Activated CD4-positive, CD25-positive, alpha-beta regulatory T cell treated with anti-CD3 and anti-CD28 coated beads, Interleukin-2, amount 50 U/mL, for 16 hours (primary cell): Measurements from ENCODE around the gene SET.
"Not testable (repeated sequence)": the region's sequence is repeated elsewhere in the genome, so short reads cannot be mapped to it uniquely, and the experiment has no call there.

Experiments
- DNase-seq: peaks from one replicate; pipeline ENCODE4 v3.0.0-alpha.2; 2020; ENCODE audit warnings: low read depth, low spot score

The SET gene, protein sequence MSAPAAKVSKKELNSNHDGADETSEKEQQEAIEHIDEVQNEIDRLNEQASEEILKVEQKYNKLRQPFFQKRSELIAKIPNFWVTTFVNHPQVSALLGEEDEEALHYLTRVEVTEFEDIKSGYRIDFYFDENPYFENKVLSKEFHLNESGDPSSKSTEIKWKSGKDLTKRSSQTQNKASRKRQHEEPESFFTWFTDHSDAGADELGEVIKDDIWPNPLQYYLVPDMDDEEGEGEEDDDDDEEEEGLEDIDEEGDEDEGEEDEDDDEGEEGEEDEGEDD

GRCh38 chr9:128688501-128689292 lies at the start of gene SET:
TSS of gene SET (plus strand) at chr9:128689222. CDS start at chr9:128689583, 361 bp downstream.
- peak; percentile 81 for DNase-seq

GRCh38 chr9:128640603-128641002 lies 48.4 kb upstream of the SET start:
- DNase-seq: no peak

GRCh38 chr9:128642675-128643245 lies 46.3 kb upstream of the SET start:
- DNase-seq: no peak

GRCh38 chr9:128643519-128644300 lies 45.3 kb upstream of the SET start:
- no peak for DNase-seq

- DNase-seq: peak; percentile 39
These were observed 40.8 kb upstream of the SET start for GRCh38 chr9:128648206-128648605.

DNA sequence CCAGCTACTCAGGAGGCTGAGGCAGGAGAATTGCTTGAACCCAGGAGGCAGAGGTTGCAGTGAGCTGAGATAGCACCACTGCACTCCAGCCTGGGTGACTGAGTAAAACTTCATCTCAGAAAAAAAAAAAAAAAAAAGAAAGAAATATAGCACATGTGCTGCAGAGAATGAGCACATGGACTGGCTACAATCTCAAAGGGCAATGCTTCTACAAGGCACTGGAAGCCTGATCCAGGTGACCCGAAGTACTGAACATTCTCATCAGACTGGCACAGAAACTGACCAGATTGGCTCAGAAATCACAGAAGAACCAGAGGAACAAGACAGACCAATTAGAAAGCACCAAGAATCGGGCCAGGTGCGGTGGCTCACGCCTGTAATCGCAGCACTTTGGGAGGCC lies 37.2 kb upstream of the SET start:
- no peak for DNase-seq

DNA sequence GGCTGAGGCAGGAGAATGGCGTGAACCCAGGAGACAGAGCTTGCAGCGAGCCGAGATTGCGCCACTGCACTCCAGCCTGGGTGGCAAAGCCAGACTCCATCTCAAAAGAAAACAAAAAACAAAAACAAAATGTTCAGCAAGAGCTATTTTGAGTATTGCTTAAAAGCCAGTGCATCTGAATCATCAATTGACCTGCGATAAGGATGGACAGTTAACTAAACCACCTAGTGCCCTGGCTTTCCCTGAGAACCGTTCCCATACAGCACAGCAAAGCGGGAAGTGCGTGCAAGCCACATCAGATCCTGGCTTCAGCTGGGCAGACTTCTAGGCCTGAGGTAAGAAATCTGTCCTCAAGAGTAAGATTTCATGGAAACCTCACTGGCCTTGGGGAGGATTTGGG lies 35.1 kb upstream of the SET start:
- DNase-seq: no peak

DNA sequence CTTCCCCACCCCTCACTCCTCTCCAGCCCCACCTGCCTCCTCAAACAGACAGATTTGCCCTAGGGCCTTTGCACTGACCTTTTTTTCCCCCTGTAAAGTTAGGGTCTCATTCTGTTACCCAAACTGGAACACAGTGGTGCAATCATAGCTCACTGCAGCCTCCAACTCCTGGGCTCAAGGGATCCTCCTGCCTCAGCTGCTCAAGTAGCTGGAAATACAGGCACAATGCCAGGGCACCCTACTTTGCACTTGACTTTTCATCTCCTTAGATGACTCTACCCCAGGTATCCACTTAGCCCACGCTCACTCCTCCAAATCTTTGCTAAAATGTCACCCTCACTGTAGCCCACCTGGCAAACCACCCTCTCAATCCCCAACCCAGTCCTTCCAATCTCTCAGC lies 34.5 kb upstream of the SET start:
- no peak for DNase-seq

DNA sequence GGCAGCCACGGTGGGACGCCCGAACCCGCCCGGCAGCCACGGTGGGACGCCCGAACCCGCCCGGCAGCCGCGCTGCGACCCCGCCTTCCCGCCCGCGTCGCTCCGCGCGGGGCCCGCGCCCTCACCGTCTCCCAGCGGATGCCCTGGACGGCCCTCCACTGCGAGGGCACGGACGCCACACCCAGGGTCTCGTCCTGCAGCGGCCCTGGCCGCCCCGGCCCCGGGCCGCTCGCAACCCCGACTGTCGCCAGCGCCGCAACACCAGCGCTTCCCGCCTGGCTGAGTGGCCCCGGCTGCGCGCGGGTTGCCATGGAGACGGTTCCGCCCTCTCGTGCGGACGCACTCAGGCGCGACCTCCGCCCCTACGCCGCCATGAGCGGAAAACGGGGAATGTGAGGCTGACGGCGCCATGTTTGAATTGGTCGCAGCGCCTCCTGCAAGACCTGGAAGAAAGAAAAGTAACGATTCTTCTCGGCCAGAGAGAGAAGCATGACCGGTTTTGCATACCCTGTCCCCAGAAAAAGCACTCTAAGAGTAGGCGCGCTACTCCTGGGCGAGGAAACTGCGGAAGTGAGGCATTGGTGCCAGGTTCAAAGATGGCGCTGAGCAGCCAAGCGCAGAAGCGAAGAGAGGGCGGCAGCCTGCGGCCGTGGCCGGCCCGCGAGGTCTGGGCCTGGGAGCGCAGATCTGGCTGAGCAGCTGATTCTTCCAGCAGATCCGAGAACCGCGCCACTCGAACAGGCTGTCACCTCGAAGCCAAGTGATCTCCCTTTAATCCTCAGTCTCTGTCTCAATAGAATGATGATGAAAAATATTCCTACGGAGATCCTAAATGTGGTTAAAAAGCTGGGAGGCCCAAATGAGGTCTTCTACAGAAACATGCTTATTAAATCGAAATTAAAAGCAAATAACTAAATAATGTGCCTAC lies 32.3 kb upstream of the SET start, which contains the start of gene DYNC2I2:
TSS of gene DYNC2I2 (minus strand) at position 432 of the 928 bp plus-strand sequence. CDS start at position 311, 121 bp downstream.
- DNase-seq: peak; percentile 92

- no peak for DNase-seq
These were observed 31.7 kb upstream of the SET start for GRCh38 chr9:128657344-128657704.

GRCh38 chr9:128657796-128658195 lies 31.2 kb upstream of the SET start:
- DNase-seq: no peak

GRCh38 chr9:128666481-128666941 lies 22.5 kb upstream of the SET start:
- not testable (repeated sequence) for DNase-seq

- DNase-seq: no peak
These were observed 19.2 kb upstream of the SET start for GRCh38 chr9:128669786-128670185.

- no peak for DNase-seq
These were observed 13.6 kb upstream of the SET start for GRCh38 chr9:128675382-128675781.

DNA sequence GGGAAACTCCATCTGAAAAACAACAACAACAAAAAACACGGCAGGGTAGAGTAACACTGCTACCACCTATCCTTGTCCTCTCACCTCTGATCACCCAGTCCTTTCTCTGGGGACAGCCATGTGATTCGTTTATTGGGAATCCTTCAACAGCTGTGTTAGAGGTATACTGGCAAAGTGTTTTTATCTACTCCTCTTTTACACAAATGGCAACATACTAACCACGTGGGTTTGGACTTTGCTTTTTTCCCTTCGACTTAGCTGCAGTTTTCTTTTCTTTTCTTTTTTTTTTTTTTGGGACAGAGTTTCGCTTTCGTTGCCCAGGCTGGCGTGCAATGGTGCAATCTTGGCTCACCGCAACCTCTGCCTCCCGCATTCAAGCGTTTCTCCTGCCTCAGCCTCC lies 11.2 kb upstream of the SET start:
- DNase-seq: no peak

- DNase-seq: no peak
These were observed 5.5 kb upstream of the SET start for GRCh38 chr9:128683340-128684064.

DNA sequence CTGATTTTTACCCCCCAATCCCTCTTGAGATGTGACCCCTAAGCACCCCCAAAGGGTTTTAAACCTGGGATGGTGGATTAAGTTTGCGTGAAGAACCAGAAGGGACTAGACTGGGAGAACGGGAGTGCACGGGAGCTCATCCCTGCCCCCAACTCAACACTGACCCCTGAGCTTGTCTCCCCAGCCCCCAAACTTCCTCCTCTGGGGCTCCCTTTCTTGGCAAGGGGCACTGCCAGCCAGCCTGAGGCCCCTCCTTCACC lies 5.0 kb upstream of the SET start:
- DNase-seq: no peak

GRCh38 chr9:128684325-128685199 lies 4.5 kb upstream of the SET start:
- peak; percentile 54 for DNase-seq
